Ishikawa (cell line): Measurements from ENCODE around the gene NEK11.

Source experiments
- CEBPB ChIP-seq: IDR thresholded peaks from 2 replicates; pipeline ENCODE4 v1.6.1; 2012
- CREB1 ChIP-seq: IDR thresholded peaks from 2 replicates; pipeline ENCODE4 v1.6.1; 2012; ENCODE audit warnings: low read depth
- EGR1 ChIP-seq: IDR thresholded peaks from 2 replicates; pipeline ENCODE4 v1.6.1; 2012
- EP300 ChIP-seq: IDR thresholded peaks from 2 replicates; pipeline ENCODE4 v1.6.1; 2012; ENCODE audit warnings: borderline replicate concordance
- FOXM1 ChIP-seq: IDR thresholded peaks from 2 replicates; pipeline ENCODE4 v1.6.1; 2012; ENCODE audit warnings: low read depth, borderline replicate concordance
- NFIC ChIP-seq: IDR thresholded peaks from 2 replicates; pipeline ENCODE4 v1.6.1; 2012
- RAD21 ChIP-seq: IDR thresholded peaks from 2 replicates; pipeline ENCODE4 v1.6.1; 2012; ENCODE audit warnings: low read depth
- TAF1 ChIP-seq: IDR thresholded peaks from 2 replicates; pipeline ENCODE4 v1.6.1; 2012; ENCODE audit warnings: low read depth, mild to moderate bottlenecking
- TCF12 ChIP-seq: IDR thresholded peaks from 2 replicates; pipeline ENCODE4 v1.6.1; 2012; ENCODE audit warnings: low read depth
- TEAD4 ChIP-seq: IDR thresholded peaks from 2 replicates; pipeline ENCODE4 v1.6.1; 2012
- YY1 ChIP-seq: IDR thresholded peaks from 2 replicates; pipeline ENCODE4 v1.6.1; 2012; ENCODE audit warnings: low read depth
- ZBTB7A ChIP-seq: IDR thresholded peaks from 2 replicates; pipeline ENCODE4 v1.6.1; 2012; ENCODE audit warnings: low read depth
- TF ChIP-seq, protein P1 (sequence below): IDR thresholded peaks from 2 replicates; pipeline ENCODE4 v1.6.1; 2012; ENCODE audit warnings: low read depth, mild to moderate bottlenecking
- TF ChIP-seq, protein P2 (sequence below): IDR thresholded peaks from 2 replicates; pipeline ENCODE4 v1.6.1; 2012
- TF ChIP-seq, protein P3 (sequence below): IDR thresholded peaks from 2 replicates; pipeline ENCODE4 v1.6.1; 2012

Gene NEK11

DNA sequence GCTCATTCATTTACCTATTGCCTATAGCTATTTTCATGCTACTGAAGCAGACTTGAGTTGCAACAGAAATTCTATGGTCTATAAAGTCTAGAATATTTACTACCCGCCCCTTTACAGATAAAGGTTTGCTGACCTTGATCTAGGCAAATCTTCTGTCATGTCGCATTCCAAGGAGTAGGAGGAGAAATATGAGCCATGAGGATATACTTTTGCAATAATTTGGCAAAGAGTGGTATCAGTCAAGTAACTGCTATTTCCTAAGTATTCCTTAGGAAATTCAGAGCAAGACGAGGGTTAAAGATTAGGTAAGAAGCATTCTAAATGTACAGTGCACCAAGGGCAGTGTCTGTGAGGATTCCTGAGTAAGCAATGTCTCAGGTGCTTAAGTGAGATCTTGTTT is 233.8 kb downstream of the NEK11 start:
- TF ChIP-seq FOXM1 (no peak), EGR1 (no peak)

DNA sequence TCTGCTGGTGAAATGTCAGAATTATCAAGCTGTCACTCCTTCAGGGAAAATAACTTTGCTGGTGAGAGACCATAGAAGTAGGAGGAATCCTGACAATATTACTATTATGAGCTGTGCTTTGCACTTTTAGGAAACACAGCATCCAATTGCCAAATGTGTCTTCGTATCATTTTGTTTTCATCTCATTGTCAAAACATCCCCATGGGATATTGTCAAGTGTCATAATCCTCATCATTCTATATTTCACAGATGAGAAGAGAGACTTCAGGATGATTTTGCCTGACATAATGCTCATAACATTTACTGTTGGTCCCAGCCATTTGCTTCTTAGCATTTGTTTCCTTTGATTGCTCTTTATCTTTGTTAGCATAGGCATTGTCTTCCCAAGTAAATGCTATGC is 234.4 kb downstream of the NEK11 start:
- TF ChIP-seq ZBTB7A, result no peak
- TF ChIP-seq, protein P1, sequence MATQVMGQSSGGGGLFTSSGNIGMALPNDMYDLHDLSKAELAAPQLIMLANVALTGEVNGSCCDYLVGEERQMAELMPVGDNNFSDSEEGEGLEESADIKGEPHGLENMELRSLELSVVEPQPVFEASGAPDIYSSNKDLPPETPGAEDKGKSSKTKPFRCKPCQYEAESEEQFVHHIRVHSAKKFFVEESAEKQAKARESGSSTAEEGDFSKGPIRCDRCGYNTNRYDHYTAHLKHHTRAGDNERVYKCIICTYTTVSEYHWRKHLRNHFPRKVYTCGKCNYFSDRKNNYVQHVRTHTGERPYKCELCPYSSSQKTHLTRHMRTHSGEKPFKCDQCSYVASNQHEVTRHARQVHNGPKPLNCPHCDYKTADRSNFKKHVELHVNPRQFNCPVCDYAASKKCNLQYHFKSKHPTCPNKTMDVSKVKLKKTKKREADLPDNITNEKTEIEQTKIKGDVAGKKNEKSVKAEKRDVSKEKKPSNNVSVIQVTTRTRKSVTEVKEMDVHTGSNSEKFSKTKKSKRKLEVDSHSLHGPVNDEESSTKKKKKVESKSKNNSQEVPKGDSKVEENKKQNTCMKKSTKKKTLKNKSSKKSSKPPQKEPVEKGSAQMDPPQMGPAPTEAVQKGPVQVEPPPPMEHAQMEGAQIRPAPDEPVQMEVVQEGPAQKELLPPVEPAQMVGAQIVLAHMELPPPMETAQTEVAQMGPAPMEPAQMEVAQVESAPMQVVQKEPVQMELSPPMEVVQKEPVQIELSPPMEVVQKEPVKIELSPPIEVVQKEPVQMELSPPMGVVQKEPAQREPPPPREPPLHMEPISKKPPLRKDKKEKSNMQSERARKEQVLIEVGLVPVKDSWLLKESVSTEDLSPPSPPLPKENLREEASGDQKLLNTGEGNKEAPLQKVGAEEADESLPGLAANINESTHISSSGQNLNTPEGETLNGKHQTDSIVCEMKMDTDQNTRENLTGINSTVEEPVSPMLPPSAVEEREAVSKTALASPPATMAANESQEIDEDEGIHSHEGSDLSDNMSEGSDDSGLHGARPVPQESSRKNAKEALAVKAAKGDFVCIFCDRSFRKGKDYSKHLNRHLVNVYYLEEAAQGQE, result no peak
- no peak for TF ChIP-seq RAD21
- TF ChIP-seq TAF1, result no peak
- no peak for TF ChIP-seq FOXM1
- no peak for TF ChIP-seq EGR1
- TF ChIP-seq TEAD4, result no peak
- no peak for TF ChIP-seq CEBPB
- no peak for TF ChIP-seq YY1
- no peak for TF ChIP-seq EP300
- TF ChIP-seq NFIC, result no peak
- no peak for TF ChIP-seq CREB1

DNA sequence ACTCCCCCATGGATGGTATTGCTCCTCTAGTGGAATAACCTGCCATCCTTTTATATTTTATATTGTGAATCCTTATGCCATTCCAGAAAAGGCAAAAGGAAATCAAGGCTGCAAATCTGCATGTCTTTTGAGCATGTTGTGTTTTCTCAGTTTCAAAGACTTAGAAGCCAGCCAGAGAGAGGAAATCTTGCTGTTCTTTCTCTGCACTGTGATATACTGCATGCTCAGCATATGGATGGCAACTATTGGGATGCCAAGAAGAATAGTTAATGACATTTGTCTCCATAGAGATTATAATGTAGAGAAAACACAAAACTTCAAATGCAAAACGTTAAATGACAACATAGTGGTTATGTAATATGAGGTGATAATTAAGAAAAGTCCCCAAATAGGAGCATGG is 248.9 kb downstream of the NEK11 start:
- TF ChIP-seq EP300 (no peak), CEBPB (no peak), CREB1 (no peak), NFIC (no peak), RAD21 (no peak), TEAD4 (no peak), FOXM1 (no peak), YY1 (no peak), ZBTB7A (no peak), TCF12 (no peak), TAF1 (no peak), EGR1 (no peak)
- TF ChIP-seq, protein P2, sequence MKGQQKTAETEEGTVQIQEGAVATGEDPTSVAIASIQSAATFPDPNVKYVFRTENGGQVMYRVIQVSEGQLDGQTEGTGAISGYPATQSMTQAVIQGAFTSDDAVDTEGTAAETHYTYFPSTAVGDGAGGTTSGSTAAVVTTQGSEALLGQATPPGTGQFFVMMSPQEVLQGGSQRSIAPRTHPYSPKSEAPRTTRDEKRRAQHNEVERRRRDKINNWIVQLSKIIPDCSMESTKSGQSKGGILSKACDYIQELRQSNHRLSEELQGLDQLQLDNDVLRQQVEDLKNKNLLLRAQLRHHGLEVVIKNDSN, result no peak
- TF ChIP-seq, protein P1, result no peak
- TF ChIP-seq, protein P3, sequence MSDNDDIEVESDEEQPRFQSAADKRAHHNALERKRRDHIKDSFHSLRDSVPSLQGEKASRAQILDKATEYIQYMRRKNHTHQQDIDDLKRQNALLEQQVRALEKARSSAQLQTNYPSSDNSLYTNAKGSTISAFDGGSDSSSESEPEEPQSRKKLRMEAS, result no peak

DNA sequence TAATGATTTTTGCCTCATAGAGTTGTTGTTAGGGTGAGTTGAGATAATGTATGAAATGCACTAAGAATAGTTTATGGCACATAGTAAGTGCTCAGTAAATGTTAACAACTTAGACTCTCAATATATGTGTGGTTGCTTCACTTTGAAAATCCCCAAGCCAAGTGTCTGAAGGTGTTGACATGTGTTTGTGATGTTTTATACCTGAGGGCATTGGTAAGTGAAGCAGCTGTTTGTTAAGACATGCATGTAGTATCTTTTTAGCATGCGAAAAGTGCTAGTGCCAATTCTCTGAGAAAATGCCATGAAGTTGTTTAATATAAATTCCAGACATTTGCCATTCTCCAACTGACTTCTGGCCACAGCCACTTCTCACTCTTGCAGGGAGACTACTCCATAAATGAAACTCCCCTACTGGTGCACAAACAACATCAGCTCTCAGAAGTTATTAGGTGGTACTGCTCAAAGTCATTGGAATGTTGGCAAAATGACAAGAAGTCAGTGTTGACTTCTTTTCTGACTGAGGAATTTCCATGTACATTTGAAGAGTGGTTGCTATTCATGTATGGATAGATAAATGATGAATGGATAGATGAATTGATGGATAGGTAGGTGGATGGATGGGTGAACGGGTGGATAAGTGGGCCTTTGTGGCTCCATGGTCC is 251.3 kb downstream of the NEK11 start:
- no peak for TF ChIP-seq CEBPB
- no peak for TF ChIP-seq RAD21
- no peak for TF ChIP-seq YY1
- no peak for TF ChIP-seq TCF12
- TF ChIP-seq NFIC, result peak; percentile 46; the same call in 1 of the 2 replicates

DNA sequence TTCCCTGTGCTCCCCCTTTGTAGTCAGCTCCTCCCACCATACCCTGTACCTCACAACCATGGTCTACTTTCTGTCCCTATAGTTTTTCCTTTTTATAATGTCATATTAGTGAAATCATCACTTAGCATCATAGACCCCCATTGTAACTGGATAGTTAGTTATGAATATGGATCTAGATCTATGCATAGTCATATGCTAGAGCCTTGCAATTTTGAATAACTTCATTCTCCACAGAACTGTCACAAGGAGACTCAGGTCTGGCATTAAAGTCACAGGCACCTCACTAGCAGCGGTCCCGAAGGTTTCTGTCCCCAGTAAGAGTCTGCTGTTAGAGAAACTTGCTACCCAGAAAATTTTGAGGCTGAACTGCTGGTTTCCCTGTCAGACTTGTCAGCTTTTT is 252.9 kb downstream of the NEK11 start:
- no peak for TF ChIP-seq EGR1
- TF ChIP-seq NFIC, result no peak
- TF ChIP-seq, protein P3, result no peak
- no peak for TF ChIP-seq CEBPB
- TF ChIP-seq TCF12, result no peak
- no peak for TF ChIP-seq CREB1
- TF ChIP-seq, protein P2, result no peak
- TF ChIP-seq TAF1, result no peak
- TF ChIP-seq ZBTB7A, result no peak
- TF ChIP-seq TEAD4, result no peak
- no peak for TF ChIP-seq EP300
- no peak for TF ChIP-seq RAD21
- TF ChIP-seq YY1, result no peak
- TF ChIP-seq, protein P1, result no peak
- no peak for TF ChIP-seq FOXM1
